Activated T-helper 1 cell treated with Interleukin-2 at 50 U/mL for 16 hours (primary cell): Measurements from ENCODE around the gene SDSL.

Experiments
- DNase-seq: peaks from one replicate; pipeline ENCODE4 v3.0.0-alpha.2; 2020; ENCODE audit warnings: low read depth

The SDSL gene

GRCh38 chr12:113422030-113422885, at the start of gene SDSL:
Gene SDSL, plus strand, starts transcription at chr12:113422380. Its CDS starts 5,603 bp downstream, at chr12:113427983.
- no peak for DNase-seq

GRCh38 chr12:113373440-113373839, 48.7 kb upstream of the SDSL start:
- DNase-seq: no peak

GRCh38 chr12:113373969-113374368, 48.2 kb upstream of the SDSL start:
- no peak for DNase-seq

DNA sequence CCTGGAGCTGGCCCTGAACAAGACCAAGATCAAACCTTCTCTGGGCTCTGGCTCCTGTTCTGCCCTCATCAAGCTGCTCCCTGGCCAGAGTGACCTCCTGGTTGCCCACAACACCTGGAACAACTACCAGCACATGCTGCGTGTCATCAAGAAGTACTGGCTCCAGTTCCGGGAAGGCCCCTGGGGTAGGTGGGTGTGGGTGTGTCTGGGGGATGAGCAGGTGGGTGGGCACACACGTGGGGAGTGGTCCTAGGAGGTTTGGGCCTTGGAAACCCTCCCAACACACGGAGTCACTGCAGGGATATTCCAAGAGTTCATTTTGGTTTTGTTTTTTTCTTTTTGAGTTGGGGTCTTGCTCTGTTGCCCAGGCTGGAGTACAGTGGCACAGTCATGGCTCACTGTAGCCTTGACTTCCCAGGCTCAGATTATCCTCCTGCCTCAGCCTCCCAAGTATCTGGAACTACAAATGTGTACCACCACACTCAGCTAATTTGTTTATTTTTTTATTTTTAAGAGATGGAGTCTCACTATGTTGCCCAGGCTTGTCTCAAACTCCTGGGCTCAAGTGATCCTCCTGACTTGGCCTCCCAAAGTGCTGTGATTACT, 47.3 kb upstream of the SDSL start:
- no peak for DNase-seq

- no peak for DNase-seq
Measured at GRCh38 chr12:113378291-113378690, 43.9 kb upstream of the SDSL start.

- no peak for DNase-seq
Measured at GRCh38 chr12:113381220-113381619, 41.0 kb upstream of the SDSL start.

DNA sequence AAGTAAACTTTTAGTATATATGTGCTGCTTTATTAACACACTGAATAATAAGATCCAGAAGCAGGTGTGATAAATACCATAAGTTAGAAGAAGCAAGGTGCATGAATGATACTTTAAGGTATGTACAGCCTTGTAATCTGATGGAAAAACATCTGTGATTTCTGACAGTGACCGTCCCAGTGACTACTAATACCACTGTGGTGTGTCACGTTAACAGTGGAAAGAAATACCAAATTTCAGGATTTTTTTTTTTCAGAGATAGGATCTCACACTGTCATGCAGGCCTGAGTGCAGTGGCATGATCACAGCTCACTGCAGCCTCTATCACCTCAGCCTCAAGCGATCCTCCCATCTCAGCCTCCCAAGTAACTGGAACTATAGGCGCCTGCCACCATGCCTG, 40.0 kb upstream of the SDSL start:
- DNase-seq: no peak

- no peak for DNase-seq
Measured at GRCh38 chr12:113384778-113385177, 37.4 kb upstream of the SDSL start.

- no peak for DNase-seq
Measured at GRCh38 chr12:113385282-113385882, 36.8 kb upstream of the SDSL start.

DNA sequence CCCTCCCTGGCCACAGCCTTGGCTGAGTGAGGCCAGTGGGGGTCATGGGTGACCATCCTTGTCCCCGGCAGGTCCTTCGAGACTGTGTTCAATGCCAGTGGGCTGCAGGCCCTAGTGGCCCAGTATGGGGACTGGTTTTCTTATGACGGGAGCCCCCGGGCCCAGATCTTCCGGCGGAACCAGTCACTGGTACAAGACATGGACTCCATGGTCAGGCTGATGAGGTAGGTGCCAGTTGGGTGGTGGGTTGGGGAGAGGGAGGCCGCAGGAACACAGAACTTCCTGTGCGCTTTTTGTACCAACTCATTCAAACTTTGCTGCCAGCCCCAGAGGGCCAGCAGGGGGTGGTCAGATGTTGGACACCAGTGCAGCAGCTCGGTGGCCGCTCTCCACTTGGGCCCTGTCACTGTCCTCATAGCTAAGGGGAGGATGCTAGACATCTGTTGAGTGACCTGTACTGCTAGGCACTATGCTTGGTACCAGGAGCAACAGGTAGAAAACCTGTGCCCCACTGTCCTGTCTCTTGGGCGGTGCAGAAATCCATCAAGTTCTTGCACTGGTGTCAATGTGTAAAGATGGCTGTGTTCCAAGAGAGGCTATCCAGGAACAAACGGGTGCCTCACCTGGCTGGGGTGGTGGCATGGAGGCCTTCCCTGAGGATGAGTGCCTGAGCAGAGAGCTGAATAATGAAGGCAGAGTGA, 35.2 kb upstream of the SDSL start:
- no peak for DNase-seq

GRCh38 chr12:113387631-113388030, 34.5 kb upstream of the SDSL start:
- no peak for DNase-seq

DNA sequence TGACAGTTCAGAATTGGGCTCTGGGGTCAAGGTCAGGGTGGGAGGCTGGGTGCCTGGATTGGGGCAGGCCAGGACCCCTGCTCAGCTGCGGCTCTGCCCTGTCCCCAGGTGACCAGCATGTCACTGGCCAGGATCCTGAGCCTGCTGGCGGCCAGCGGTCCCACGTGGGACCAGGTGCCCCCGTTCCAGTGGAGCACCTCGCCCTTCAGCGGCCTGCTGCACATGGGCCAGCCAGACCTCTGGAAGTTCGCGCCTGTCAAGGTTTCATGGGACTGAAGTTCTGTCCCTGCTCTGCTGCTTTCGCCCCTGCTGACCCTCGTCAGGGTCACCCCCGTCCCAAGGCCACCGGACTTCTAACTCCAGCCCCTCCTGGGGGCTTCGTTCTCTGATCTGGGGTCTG, 33.8 kb upstream of the SDSL start:
- DNase-seq: no peak

GRCh38 chr12:113390064-113391043, 31.8 kb upstream of the SDSL start:
- no peak for DNase-seq

DNA sequence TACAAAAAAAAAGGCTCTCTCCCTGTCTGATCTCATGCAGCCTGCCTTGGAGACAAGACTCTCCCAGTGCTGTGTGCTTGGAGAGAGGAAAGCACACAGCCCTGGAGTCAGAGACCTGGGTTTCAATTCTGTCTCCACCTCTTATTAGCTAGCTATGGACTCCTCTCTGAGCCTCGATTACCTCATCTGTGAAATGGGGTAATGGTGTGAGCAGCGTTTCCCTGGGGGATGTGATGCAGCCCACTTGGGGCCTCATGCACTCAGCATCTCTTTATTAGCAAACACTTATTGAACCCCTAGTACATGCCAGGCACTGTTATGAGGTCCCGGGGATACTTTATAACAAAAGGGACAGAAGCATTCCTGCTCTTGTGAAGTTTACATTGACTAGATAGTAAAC, 31.0 kb upstream of the SDSL start:
- no peak for DNase-seq

DNA sequence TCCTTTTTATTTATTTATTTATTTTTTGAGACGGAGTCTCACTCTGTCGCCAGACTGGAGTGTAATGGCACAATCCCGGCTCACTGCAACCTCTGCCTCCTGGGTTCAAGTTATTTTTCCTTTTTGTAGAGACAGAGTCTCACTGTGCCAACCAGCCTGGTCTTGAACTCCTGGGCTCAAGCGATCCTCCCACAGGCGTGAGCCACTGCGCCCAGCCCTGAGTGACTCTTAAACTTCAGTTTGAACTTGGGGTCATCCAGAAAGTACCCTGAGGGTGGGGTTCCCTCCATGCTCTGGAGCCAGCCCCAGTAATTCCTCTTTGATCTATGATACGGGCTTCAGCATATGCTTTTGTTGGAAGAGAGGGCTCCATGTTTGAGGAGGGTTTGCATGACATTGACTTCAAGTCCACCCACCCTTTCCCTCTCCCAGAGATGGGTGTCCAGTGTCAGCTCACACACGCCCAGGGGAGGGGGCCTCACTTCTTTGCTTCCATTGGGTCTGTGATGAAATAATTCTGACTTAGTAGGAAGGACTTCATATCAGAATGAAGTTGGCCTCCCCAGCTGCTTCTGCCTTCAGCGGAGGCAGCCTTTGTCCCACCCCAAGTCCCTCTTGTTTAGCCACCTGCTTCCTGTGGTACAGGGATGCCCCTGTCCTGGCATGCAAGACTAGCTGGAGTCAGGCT, 30.4 kb upstream of the SDSL start:
- DNase-seq: no peak

DNA sequence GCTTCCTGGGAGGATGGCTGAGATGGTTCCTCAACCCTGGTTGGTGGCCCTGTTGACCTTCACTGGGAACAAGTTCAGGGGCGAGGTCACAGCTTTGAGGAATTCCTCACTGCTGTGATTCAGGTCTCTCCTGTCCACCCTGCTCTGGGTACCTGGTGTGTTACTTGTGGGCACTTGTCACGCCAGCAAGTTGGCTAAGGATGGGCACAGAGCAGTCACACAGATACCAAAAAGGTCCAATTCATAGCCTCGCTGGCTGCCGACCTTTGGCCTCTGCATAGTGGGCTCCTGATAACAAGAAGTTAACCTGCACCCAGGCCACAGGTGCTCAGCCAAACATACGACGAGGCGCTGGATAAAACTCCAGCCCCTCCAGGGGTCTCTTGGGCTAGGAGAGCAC, 29.7 kb upstream of the SDSL start:
- DNase-seq: no peak

GRCh38 chr12:113392988-113393579, 29.1 kb upstream of the SDSL start:
- no peak for DNase-seq

GRCh38 chr12:113393749-113394148, 28.4 kb upstream of the SDSL start:
- no peak for DNase-seq

DNA sequence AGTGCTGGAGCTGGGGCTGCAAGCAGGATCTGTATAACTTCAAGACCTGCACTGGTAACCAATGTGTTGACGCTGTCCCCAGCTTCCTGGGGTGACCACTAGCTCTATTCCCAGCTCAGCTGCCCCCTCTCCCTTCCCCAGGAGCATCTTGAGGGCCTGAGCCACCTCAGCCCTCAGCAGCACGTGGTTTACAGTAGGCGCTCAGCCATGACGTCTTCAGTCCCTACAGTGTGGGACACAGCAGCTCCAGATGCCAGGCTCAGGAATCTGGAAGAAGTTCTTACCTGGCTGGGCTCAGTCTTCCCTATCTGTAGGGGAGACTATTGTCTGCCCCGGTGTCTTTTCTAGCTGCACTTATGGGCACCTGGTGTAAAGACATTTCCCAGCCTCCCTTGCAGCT, 27.1 kb upstream of the SDSL start:
- DNase-seq: no peak

- DNase-seq: no peak
Measured at GRCh38 chr12:113396200-113396599, 26.0 kb upstream of the SDSL start.
